H1 (cell line): ENCODE data around the gene TBC1D9. TPM values are rescaled to one million over a fixed set of nuclear protein-coding genes. Genes with fewer than 3 reads are reported as not detected.

Source experiments
- ASH2L ChIP-seq: fragments of 200-600, 300-600 bp; sonication (generic); IDR thresholded peaks from one replicate; pipeline ENCODE4 v1.7.1; 2017; ENCODE audit warnings: low read length
- CHD1 ChIP-seq: IDR thresholded peaks from 2 replicates; pipeline ENCODE4 v1.6.1; 2012; ENCODE audit warnings: low read depth, low read length, improper control_type of control experiment
- HDAC2 ChIP-seq, 2 experiments: fragments of 300-600 bp in 1 of 2; sonication (generic) in 1 of 2; IDR thresholded peaks; 2 replicates each; pipeline ENCODE4 v1.6.1; 2011 to 2012; ENCODE audit warnings: low read depth in 2 of 2, low read length in 2 of 2, mild to moderate bottlenecking in 2 of 2, moderate library complexity in 2 of 2, borderline replicate concordance in 1 of 2, inconsistent platforms in 1 of 2
- JUND ChIP-seq: IDR thresholded peaks from 2 replicates; pipeline ENCODE4 v1.6.1; 2011; ENCODE audit warnings: mild to moderate bottlenecking, improper control_type of control experiment, low read length
- KDM5A ChIP-seq: fragments of 200-600 bp; IDR thresholded peaks from 2 replicates; pipeline ENCODE4 v1.7.1; 2012; ENCODE audit warnings: mild to moderate bottlenecking, low read length, inconsistent platforms, mixed read lengths
- NANOG ChIP-seq: IDR thresholded peaks from 2 replicates; pipeline ENCODE4 v1.6.1; 2011; ENCODE audit warnings: low read length, low read depth, mild to moderate bottlenecking, inconsistent platforms; ENCODE audit not compliant: insufficient read depth, poor library complexity, severe bottlenecking
- polyA plus RNA-seq, 7 experiments: library from polyadenylated mRNA; depleted of rRNA in 3 of 7; stranded (reverse) in 5 of 7; unstranded in 2 of 7; fragments of >200 nt in 5 of 7; fragments of 200-250 nt in 2 of 7; gene quantifications; 1 replicate in 5 of 7; 2 replicates in 1 of 7; 4 replicates in 1 of 7; pipeline versions ENCODE4 v1.2.1 to v1.2.3, GENCODE V29; 2011 to 2013; ENCODE audit warnings: missing spikeins in 2 of 7, mixed read lengths in 2 of 7
- total RNA-seq: library from RNA; stranded (reverse); fragmentation: NEBNext Ultra II Directional; extraction: Animal tissue kit (Norgen Biotek cat#: 25700); gene quantifications from 2 replicates; pipeline ENCODE4 v1.2.1, GENCODE V29; 2021
- TF ChIP-seq, protein P1 (sequence below): IDR thresholded peaks from 2 replicates; pipeline ENCODE4 v1.6.1; 2011; ENCODE audit warnings: low read length, improper control_type of control experiment

TBC1D9 gene
- total and polyA plus RNA-seq, 2 of the 8 experiments (the other 6 are each of a cell fraction or from before 2014, with no cell fraction given) = 0.94 to 1.0 TPM

DNA sequence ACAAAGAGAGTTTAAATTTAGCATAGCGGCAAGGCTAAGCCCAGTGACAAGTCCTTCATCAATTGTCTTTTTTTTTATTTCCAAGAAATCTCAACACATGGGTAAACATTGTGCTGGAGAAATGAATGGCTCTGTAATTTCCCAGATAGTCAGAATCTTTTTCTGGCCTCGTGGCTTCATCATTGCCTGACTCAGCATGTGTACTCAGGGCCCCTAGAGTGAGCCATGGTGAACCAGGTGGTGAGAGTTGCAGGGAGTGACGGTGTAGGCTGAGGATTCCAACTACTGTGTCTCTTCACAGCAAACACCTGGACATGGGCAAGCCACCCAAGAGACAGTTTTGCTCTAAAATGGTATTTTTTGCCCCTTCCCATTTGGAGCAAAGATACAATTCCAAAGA is 144.3 kb downstream of the TBC1D9 start (continued):
- TF ChIP-seq, protein P1, sequence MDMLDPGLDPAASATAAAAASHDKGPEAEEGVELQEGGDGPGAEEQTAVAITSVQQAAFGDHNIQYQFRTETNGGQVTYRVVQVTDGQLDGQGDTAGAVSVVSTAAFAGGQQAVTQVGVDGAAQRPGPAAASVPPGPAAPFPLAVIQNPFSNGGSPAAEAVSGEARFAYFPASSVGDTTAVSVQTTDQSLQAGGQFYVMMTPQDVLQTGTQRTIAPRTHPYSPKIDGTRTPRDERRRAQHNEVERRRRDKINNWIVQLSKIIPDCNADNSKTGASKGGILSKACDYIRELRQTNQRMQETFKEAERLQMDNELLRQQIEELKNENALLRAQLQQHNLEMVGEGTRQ = no peak
- no peak for TF ChIP-seq CHD1
- no peak for TF ChIP-seq KDM5A
- no peak for TF ChIP-seq HDAC2 (IDR thresholded peaks at IDR 0.05; ENCODE audit: borderline replicate concordance in 1 of 2, low read depth in 2 of 2, low read length in 2 of 2)
- no peak for TF ChIP-seq ASH2L
- no peak for TF ChIP-seq NANOG
- TF ChIP-seq JUND = no peak
